Ovary (tissue), 9 donors: ENCODE measurements around the gene KRTAP12-1. TPM values are rescaled to one million over a fixed set of nuclear protein-coding genes. Genes with fewer than 3 reads are reported as not detected.

Experiments used
- DNase-seq, 5 donors: peaks; one replicate each; pipeline ENCODE4 v3.0.0-alpha.2; 2019 to 2020
- H3K27ac ChIP-seq, 2 donors: fragments of 200-600 bp; one replicate each; pipeline versions ENCODE4 v1.5.1 to v1.8.0; 2019 to 2022
- H3K27me3 ChIP-seq: fragments of 200-600 bp; one replicate; pipeline ENCODE4 v1.8.0; 2022
- H3K36me3 ChIP-seq: fragments of 200-600 bp; sonication (generic); one replicate; pipeline ENCODE4 v1.5.1; 2019
- H3K4me1 ChIP-seq: one replicate; pipeline ENCODE4 v1.8.1; 2013; ENCODE audit warnings: mild to moderate bottlenecking, moderate library complexity; ENCODE audit not compliant: insufficient read depth
- H3K4me3 ChIP-seq: fragments of 200-600 bp; sonication (generic); one replicate; pipeline ENCODE4 v1.5.1; 2017
- H3K9me3 ChIP-seq, 2 donors: fragments of 200-600 bp in 1 of 2; sonication (generic) in 1 of 2; one replicate each; pipeline versions ENCODE4 v1.5.1 to v1.8.1; 2013 to 2019; ENCODE audit warnings: mild to moderate bottlenecking in 1 of 2, moderate library complexity in 1 of 2
- EP300 ChIP-seq: sonication (generic); formaldehyde crosslinking; IDR thresholded peaks from one replicate; pipeline ENCODE4 v1.6.1; 2017; ENCODE audit warnings: antibody characterized with exemption
- POLR2A ChIP-seq: fragments of 450-650 bp; IDR thresholded peaks from one replicate; pipeline ENCODE4 v1.6.1; 2017; ENCODE audit warnings: antibody characterized with exemption, mild to moderate bottlenecking, moderate library complexity
- WGBS, 3 donors: extraction: QIAGEN DNeasy Blood & Tissue Kit in 1 of 3; methylation state at CpG; one replicate each; pipeline versions ENCODE4 v1.1.5 to v1.1.7; 2013 to 2017; 5-methylcytosine and 5-hydroxymethylcytosine counted together
- intact Hi-C, 4 donors: fragments of 100-400 bp; cut with DNase I; formaldehyde crosslinking; loops; one replicate each; pipeline versions ENCODE4 v1.11.0 to v1.15.1; 2022 to 2023
- polyA plus RNA-seq, 2 donors: library from polyadenylated mRNA; stranded (reverse); fragments of 200-250 nt in 1 of 2; fragments of 350-450 nt in 1 of 2; fragmentation: Illumina TruSeq in 1 of 2; extraction: RNeasy Lipid Tissue Mini Kit (QIAGEN cat#74804) in 1 of 2; gene quantifications; one replicate each; pipeline ENCODE4 v1.2.3, GENCODE V29; 2013 to 2014
- total RNA-seq, 7 donors: library from RNA; depleted of rRNA in 2 of 7; stranded (reverse); fragments of >200 nt in 2 of 7; fragmentation: NEBNext Ultra II Directional in 3 of 7; extraction: Animal tissue kit (Norgen Biotek cat#: 25700) in 3 of 7; gene quantifications; one replicate each; pipeline versions ENCODE4 v1.1.0 to v1.2.4, GENCODE V29; 2016 to 2023
- TF ChIP-seq, protein P1 (sequence below), 3 donors: fragments of 450-650 bp in 2 of 3; fragments of 200-600 bp in 1 of 3; IDR thresholded peaks; one replicate each; pipeline versions ENCODE4 v1.5.1 to v1.8.0; 2016 to 2022; ENCODE audit warnings: antibody characterized with exemption in 3 of 3, mild to moderate bottlenecking in 1 of 3
- donor health status: DM: no; HTN: no; CAD: no; lungs with moderate emphysema.
- donor health status: DM: no; HTN: no; CAD: no.
- donor health status: Bipolar disorder and iron deficiency.
- donor health status: DM: yes; HTN: yes; CAD: no.
- donor health status: DM: no; HTN: no; CAD: no.
- donor health status: DM: yes; HTN: yes; CAD: no.

The KRTAP12-1 gene
- total and polyA plus RNA-seq, 9 donors = not detected

DNA sequence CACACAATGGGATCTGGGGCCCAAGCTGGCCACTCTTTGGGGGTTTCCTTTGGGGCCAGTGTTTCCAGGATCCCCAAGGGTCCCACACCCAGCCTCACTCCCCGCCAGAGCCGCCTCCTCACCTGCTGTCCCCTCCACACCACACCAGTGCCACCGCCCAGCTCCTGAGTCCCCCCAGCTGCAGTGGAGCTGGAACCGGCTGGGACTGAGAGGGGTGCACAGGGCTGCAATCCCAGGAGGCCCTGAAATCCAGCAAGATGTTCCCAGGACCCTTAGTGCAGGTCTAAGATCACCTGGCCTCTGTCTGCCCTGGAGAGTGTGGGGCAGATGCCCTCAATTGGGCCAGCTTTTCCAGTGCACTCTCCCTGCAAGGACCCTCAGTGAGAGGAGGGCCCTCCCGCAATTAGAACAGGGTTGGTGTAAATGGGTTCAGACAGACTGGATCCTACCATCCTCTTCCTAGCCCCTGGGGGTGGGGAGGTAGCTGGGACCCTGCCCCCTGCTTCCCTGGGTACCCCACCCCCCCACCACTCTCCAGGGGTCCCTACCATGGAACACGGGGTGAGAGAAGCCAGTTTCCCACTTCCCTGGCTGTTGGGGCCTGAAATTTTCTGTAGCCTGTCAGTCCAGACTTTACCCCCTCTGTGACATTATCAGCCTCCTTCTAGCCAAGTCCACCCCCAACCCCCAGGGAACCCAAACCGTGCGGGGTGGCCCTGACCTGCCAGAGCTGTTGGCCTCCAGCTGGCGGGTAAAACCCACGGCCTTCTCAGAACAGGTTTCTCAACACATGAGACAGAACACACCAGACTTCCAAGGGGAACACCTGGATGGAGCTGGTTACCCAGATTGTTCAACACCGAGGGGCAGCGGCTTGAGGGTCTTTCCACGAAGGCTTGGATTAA is 22.0 kb upstream of the KRTAP12-1 start:
- intact Hi-C loops = no loop called here
- Histone ChIP-seq H3K4me3 (no peak overlapping the region), H3K9me3 (peaks cover 0 to 5% of the 10 kb centered on the region in 2 donors), H3K4me1 (no peaks in the 10 kb centered on the region), H3K36me3 (no peaks in the 10 kb centered on the region), H3K27ac (no peak overlapping the region), H3K27me3 (no peaks in the 10 kb centered on the region)
- DNase-seq = no peak
- WGBS, 3 donors = 28 to 30% (median 29%) methylated on average over 13 of the region's 13 CpGs
- TF ChIP-seq, protein P1, sequence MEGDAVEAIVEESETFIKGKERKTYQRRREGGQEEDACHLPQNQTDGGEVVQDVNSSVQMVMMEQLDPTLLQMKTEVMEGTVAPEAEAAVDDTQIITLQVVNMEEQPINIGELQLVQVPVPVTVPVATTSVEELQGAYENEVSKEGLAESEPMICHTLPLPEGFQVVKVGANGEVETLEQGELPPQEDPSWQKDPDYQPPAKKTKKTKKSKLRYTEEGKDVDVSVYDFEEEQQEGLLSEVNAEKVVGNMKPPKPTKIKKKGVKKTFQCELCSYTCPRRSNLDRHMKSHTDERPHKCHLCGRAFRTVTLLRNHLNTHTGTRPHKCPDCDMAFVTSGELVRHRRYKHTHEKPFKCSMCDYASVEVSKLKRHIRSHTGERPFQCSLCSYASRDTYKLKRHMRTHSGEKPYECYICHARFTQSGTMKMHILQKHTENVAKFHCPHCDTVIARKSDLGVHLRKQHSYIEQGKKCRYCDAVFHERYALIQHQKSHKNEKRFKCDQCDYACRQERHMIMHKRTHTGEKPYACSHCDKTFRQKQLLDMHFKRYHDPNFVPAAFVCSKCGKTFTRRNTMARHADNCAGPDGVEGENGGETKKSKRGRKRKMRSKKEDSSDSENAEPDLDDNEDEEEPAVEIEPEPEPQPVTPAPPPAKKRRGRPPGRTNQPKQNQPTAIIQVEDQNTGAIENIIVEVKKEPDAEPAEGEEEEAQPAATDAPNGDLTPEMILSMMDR (IDR thresholded peaks at IDR 0.05) = no peak
- no peak for TF ChIP-seq POLR2A
- TF ChIP-seq EP300 = no peak

DNA sequence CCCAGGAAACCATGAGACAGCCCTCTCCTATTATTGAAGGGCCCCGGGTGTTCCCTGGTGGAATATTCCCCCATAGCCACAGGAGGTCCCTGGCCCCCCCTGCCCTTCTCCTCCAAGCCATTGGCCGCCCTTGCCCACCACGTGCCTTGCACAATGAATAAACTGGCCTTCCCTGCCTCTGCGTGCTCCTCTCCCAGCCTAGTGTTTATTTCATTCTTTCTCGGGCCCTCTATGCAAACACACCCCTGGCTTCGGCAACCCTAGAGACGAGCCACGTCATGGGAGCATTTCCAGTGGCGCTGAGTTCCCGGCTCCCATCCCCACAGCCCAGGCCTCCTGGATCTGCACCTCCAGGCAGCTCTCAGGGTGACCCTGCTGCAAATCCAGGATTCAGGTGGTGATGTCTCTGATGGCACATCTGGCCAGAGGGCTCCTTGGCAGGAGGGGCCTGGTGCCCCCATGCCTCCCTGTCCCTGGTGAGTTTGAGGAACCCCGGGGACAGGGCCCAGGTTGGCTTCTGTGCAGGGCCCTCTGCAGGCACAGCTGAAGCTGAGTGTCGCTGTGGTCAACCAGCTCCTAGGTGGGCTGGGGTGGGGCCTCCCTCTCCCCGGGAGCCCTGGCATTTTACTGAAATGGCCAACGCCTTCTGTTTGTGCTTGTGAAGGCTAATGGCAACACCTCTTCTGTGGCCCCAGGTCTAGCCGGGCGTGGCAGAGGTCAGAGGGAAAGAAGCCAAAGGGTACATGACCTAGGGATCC is 21.2 kb upstream of the KRTAP12-1 start:
- no peak for DNase-seq
- 41 to 45% (median 45%) methylated on average over 16 of the region's 16 CpGs for WGBS, 3 donors
- Histone ChIP-seq H3K36me3 (no peaks in the 10 kb centered on the region), H3K4me3 (no peak overlapping the region), H3K4me1 (no peaks in the 10 kb centered on the region), H3K9me3 (peaks cover 0 to 5% of the 10 kb centered on the region in 2 donors), H3K27me3 (no peaks in the 10 kb centered on the region), H3K27ac (no peak overlapping the region)
- intact Hi-C loops = no loop called here
- TF ChIP-seq, protein P1 (IDR thresholded peaks at IDR 0.05) = no peak
- no peak for TF ChIP-seq EP300
- TF ChIP-seq POLR2A = no peak

DNA sequence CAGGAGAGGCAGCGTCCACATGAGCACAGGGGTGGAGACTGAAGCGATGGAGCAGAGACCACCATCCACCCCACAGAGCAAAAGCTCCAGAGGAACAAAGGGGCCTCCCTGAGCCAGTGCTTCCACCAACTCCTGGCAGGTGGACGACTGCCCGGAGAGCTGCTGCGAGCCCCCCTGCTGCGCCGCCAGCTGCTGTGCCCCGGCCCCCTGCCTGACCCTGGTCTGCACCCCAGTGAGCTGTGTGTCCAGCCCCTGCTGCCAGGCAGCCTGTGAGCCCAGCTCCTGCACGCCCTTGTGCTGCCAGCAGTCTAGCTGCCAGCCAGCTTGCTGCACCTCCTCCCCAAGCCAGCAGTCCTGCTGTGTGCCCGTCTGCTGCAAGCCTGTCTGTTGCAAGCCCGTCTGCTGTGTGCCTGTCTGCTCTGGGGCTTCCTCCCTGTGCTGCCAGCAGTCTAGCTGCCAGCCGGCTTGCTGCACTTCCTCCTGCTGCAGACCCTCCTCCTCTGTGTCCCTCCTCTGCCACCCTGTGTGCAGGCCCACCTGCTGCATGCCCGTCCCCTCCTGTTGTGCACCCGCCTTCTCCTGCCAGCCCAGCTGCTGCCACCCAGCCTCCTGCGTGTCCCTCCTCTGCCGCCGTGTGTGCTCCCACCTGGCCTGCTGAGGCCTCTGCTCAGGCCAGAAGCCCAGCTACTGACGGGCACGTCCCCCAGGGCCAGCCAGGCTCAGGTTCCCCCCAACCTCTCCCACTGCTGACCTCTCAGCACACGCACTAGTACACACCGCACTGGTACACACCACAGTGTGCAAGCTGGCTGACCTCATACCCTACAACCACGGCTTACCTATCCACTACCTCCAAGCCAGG is 20.4 kb upstream of the KRTAP12-1 start:
- Histone ChIP-seq H3K27me3 (no peaks in the 10 kb centered on the region), H3K36me3 (no peaks in the 10 kb centered on the region), H3K27ac (no peak overlapping the region), H3K4me1 (no peaks in the 10 kb centered on the region), H3K9me3 (peaks cover 0 to 5% of the 10 kb centered on the region in 2 donors), H3K4me3 (no peak overlapping the region)
- TF ChIP-seq POLR2A (no peak), EP300 (no peak)
- TF ChIP-seq, protein P1 (IDR thresholded peaks at IDR 0.05) = no peak
- intact Hi-C loops = no loop called here
- WGBS, 3 donors = 60 to 71% (median 62%) methylated on average over 21 to 22 of the region's 22 CpGs
- DNase-seq = no peak

DNA sequence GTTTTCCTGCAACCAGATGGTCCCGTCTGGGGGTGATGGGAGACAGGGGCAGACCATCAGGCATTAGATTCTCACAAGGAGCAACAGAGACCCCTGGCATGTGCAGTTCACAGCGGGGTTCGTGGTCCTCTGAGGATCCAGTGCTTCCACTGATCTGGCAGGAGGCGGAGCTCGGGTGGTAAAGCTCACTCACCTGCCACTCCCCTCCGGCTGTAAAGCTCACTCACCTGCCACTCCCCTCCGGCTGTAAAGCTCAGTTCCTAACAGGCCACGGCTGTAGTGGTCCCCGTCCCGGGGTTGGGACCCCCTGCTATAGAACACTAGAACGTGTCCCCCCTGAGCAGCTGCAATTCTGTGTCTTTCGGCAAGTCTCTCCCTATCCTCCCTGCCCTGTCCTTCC is 19.6 kb upstream of the KRTAP12-1 start:
- no peaks in the 10 kb centered on the region for H3K4me1 ChIP-seq
- 13 to 25% (median 14%) methylated on average over 12 of the region's 12 CpGs for WGBS, 3 donors
- no peak overlapping the region for H3K4me3 ChIP-seq
- no peak for TF ChIP-seq EP300
- TF ChIP-seq, protein P1 (IDR thresholded peaks at IDR 0.05) = no peak
- no peak for TF ChIP-seq POLR2A
- H3K9me3 ChIP-seq = peaks cover 0 to 5% of the 10 kb centered on the region in 2 donors
- no peaks in the 10 kb centered on the region for H3K27me3 ChIP-seq
- DNase-seq = no peak
- no peak overlapping the region for H3K27ac ChIP-seq
- intact Hi-C loops = no loop called here
- no peaks in the 10 kb centered on the region for H3K36me3 ChIP-seq
